Inflammatory macrophage treated with lipopolysaccharide for 4 hours (primary cell): ENCODE data around the gene ELP2.

Source experiments
- DNase-seq: peaks from one replicate; pipeline ENCODE4 v3.0.0-alpha.2; 2020

ELP2 gene

GRCh38 chr18:36124841-36125240, 4.9 kb upstream of the ELP2 start:
- DNase-seq, result no peak

DNA sequence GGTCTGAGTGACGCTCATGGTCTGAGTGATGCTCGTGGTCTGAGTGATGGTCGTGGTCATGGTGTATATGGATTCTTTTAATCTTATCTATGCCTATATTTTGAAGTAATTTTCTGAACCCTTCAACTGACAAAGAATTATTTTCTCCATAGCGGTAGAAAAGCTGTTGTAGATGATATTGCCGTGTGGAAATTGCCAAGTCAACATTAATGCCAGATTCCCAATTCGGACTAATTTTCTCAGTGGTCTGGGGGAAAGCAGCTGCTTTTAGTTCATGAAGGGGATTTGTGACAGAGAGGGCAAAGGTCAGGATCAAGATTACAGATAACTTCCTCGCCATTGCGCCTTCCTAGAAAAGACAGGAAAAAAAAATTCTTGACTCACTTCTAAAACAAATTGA, 3.0 kb upstream of the ELP2 start:
- no peak for DNase-seq

DNA sequence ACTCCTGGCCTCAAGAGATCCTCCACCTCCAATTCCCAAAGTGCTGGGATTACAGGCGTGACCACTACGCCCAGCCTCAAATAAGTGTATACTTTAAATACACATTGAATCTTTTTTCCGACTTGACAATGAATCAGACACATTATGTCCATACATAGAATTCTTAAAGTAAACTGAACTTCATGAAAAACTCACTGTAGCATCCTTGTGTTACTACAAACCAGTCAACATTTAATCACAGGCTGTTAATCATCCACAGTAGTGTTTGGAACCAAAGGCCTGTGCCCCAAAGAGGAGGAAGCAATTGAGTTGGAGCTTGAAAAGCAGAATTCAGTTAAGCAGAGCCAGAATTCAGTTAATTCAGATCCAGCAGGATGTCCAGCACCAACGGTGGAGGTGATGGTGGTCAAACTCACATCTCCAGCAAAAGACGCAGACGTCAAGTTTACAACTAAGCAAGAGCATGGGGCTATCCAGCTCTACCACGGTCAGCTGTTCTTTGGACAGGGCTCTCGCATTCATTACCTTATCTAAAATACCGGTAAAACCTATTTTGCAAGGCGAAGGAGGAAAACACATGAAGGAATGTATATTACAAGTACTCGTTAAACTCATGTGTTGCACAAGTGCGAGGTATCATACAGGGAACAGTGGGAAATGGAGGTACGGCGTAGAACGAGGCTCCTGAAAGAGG, 1.7 kb upstream of the ELP2 start:
- no peak for DNase-seq

DNA sequence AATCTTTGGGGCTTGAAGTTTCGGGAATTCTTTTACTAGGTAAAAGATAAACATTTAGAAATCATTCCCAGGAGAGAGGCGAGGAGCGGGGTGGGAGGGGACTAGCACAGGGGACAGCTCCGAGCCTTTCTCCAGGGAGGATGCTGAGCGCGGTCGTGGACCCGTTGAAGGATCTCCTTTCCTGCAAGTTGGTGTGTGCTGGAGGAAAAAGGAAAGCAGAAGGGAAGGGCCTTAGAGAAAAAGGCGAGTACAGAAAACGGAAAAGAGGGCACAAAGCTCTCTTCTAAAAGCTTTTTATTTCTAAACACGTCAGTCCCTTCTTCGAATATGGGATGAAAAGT, 1.2 kb upstream of the ELP2 start:
- no peak for DNase-seq

DNA sequence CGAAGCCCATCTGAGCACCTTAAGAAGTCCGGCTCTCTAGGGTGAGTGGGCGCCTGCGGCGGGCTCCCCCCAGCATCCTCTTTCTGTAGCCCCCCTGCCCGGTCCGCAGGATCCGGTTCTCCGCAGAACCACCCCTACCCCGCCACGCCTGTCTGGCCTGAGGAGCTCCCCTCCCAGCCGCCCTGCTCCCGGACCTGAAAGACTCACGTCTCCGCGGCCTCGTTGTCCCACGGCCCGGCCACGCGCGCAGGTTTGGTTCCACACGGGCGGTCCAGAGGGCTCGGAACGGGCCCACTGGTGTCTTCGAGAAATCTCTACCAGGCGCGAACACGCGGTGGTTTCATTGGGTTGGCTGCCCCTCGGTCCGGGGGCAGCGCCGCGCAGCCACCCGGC, 796 bp upstream of the ELP2 start:
- DNase-seq, result no peak

DNA sequence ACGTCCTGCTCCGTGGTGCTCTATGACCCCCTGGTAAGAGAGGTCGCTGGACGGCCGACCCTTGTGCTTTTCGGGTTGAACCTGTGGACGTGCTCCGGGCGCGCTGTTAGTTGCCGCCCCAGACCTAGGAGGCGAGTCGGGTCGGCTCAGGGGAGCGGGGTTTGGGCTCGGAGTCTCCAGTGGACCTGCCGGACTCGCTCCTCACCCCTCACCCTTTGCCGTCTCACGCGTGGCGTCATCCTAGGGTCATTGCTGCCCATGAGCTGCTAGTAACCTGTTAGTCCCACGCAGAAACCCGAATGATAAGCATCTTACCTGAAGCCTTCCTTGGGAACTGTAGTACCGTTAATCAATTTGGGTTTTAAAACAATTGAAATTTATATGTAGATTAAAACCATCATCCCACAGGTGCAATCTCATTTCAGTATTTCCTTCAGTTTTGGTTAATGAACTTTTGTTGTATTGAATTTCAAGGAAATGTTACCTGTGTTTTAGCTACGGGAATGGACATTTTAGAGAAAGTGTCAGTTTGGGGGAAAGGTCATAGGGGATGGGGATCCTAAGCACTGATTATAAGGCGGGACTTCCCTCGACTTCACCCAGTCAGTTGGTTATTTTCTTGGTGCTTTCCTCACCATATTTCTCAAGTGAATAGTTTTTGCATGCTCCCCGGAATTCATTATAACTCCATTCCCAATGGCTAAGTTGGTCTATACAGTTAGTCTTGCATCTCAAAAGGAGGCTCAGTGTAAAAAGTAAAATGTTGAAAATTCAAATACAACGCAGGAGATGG, 536 bp downstream of the ELP2 start:
- DNase-seq, result peak; percentile 8

GRCh38 chr18:36130883-36131653, 1.4 kb downstream of the ELP2 start:
- no peak for DNase-seq

DNA sequence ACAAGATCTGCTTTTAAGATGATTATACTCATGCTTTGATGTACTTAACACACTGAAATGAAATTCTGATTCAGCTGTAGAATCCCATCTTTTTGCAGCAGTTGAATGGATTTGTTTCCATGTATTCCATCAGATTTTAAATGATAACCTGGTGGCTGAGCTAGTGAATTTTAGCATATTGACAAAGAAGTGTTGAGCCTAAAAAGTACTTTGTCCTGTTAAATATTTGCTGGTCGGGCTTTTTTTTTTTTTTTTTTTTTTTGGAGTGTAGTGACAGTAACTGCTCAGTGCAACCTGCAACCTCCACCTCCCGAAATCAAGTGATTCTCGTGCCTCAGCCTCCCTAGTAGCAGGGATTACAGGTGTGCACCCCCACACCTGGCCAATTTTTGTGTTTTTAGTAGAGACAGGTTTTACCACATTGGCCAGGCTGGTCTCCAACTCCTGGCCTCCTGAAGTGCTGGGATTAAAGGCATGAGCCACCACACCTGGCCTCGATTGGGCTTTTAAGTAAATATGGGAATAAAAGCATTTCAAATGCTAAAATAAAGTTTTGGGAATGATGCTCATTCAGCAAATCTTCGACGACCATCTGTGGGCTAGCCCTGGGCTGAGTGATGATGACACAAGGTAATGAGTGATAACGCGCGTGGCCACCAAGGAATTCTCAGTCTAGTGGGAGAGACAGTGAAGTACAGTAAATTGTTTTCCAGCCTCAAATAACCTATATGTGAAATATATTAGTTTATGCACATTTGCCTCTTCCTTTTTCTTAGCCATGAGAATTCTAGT, 2.2 kb downstream of the ELP2 start:
- DNase-seq, result no peak

DNA sequence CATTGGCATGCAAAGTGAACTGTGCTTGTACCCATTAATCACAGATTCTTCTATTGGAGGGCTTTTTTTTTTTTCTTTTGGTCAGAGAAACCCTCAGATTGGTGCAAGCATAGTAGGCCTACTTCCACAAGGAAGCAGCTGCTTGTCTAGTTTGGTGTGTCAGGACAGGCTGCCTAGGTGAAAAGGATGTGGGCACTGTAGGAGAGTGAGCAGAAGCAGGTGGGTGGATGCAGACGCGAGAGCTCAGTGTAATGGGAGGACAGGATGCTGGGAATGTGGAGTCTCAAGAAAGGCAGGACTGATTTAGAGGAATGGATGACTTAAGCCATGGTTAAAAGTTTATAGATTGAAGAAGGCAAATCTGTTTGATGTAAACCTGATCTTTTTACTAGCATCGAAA, 3.1 kb downstream of the ELP2 start:
- no peak for DNase-seq

DNA sequence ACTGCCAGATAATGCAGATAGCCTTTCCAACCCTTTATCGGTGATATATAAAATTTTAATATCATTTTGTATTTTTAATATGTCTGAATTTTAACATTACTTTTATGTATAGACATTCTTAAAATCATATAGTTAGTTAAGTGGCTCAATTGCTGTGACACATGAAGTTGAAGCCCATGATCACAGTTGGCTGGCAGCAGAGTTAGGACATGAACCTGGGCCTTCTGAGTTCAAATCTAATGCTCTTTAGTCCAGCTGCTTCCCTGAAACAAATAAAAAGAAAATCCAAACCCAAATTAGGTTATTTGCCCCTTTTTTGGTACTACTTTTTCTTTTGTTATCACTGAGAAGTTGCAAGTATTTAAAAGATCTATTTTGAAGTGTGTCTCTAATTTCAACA, 5.6 kb downstream of the ELP2 start:
- no peak for DNase-seq

GRCh38 chr18:36139245-36139644, 9.5 kb downstream of the ELP2 start:
- no peak for DNase-seq

DNA sequence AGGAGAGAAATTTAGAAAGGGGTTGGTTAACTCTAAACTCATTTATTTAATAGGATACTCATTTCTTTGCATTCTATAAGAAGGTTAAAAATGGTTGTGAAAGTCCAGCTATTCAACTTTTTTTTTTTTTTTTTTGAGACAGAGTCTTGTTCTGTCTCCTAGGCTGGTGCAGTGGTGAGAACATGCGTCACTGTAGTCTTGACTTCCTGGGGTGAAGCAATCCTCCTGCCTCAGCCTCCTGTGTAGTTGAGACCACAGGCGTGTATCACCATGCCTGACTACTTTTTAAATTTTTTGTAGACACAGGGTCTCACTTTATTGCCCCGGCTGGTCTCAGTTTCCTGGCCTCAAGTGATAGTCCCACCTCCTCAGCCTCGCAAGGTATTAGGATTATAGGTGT, 11.9 kb downstream of the ELP2 start:
- DNase-seq, result no peak

DNA sequence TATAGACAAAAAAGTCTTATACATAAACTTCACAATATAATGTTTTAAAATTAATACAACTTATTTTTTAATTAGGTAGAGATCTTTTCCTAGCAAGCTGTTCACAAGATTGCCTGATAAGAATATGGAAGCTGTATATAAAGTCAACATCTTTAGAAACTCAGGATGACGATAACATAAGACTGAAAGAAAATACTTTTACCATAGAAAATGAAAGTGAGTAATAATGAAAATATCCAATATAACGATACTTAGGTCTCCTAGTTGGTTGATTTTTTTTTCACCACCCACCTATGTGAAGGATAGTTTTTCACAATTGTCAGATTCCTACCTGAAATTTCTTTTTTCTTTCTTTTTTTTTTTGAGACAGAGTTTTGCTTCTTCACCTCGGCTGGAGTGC, 13.1 kb downstream of the ELP2 start:
- DNase-seq, result no peak

- no peak for DNase-seq
Measured at GRCh38 chr18:36143391-36143790, 13.7 kb downstream of the ELP2 start.

- DNase-seq, result no peak
Measured at GRCh38 chr18:36149514-36150289, 20.0 kb downstream of the ELP2 start.

DNA sequence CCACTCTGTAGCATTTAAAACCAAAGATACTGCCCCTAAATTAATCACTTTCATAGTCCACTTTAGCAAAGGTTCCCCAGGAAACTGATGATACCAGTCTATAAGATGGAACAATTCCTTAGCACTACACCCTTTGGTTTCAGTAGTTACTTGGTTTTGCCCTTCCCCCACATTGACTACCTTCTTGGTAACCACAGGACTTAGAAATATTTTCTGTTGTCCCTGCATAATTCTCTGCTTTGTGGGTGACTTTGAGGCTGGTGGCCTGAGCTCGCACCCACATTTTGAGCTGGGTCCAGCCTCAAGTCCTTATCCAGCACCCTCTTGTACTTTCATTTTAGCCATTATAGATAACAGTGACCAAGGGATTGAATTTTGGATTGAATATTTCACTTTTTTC, 23.1 kb downstream of the ELP2 start:
- no peak for DNase-seq

DNA sequence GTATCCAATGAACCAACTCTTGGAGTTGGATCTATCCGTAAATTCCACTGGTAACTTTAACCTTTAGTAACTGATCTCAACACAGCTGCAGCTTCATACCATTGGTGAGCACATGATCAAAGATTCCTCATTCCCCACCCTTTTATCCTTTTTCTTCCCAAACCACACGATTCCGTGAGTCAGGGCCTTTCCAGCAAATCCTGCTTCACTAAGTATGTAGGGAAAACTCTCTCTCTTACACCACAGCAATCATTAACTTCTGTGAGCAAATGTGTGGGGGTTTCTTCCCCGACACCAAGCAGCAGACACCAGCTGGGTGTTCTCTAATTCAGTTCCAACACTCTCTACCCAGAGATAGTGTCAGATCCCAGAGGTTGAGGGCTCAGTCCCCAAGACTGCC, 23.5 kb downstream of the ELP2 start:
- DNase-seq, result no peak

DNA sequence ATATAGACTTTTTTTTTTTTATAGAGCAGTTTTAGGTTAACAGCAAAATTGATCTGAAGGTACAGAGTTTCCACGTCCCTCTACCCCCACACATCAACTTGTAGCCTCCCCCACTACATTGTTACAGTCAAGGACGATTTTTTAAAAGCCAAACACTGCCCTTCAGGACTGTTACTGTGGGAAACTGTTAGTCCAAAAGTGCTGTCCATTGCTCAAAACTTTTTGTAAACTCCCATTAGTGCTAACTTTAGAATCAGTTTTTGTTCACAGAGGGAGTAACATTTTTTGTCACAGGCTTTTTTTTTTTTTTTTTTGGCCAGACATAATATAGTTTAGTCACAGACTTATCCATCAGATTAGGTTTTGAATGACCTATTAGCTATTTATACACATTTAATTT, 24.1 kb downstream of the ELP2 start:
- DNase-seq, result no peak

- no peak for DNase-seq
Measured at GRCh38 chr18:36155851-36156757, 26.4 kb downstream of the ELP2 start.

GRCh38 chr18:36157441-36157840, 27.7 kb downstream of the ELP2 start:
- no peak for DNase-seq

- no peak for DNase-seq
Measured at GRCh38 chr18:36158266-36158867, 28.7 kb downstream of the ELP2 start.
